Colonic mucosa (tissue), 4 donors: Measurements from ENCODE around the gene SH3BP1. TPM values are rescaled to one million over a fixed set of nuclear protein-coding genes. Genes with fewer than 3 reads are reported as not detected.
"Not testable (repeated sequence)": the region's sequence is repeated elsewhere in the genome, so short reads cannot be mapped to it uniquely, and the experiment has no call there.

Source experiments
- DNase-seq: peaks from one replicate; pipeline ENCODE4 v3.0.0-alpha.2; 2020
- H3K27ac ChIP-seq: fragments of 200-600 bp; one replicate; pipeline ENCODE4 v1.8.0; 2021
- H3K27me3 ChIP-seq: fragments of 200-600 bp; one replicate; pipeline ENCODE4 v1.8.0; 2021
- H3K36me3 ChIP-seq: fragments of 200-600 bp; one replicate; pipeline ENCODE4 v1.8.0; 2021
- H3K4me1 ChIP-seq: fragments of 200-600 bp; one replicate; pipeline ENCODE4 v1.8.0; 2021; ENCODE audit warnings: mild to moderate bottlenecking
- H3K4me3 ChIP-seq: fragments of 200-600 bp; one replicate; pipeline ENCODE4 v1.8.0; 2021
- H3K9ac ChIP-seq, 2 donors: one replicate each; pipeline ENCODE4 v1.7.0; 2013; ENCODE audit warnings: control low read depth in 2 of 2, low read depth in 2 of 2, low read length in 2 of 2
- H3K9me3 ChIP-seq: fragments of 200-600 bp; one replicate; pipeline ENCODE4 v1.8.0; 2021
- CTCF ChIP-seq: fragments of 200-600 bp; IDR thresholded peaks from one replicate; pipeline ENCODE4 v1.8.0; 2022; ENCODE audit warnings: antibody characterized with exemption, mild to moderate bottlenecking
- intact Hi-C: fragments of 100-400 bp; cut with DNase I; formaldehyde crosslinking; loops from one replicate; pipeline ENCODE4 v1.14.1; 2022
- total RNA-seq, 2 donors: library from RNA; stranded (reverse); fragmentation: NEBNext Ultra II Directional in 1 of 2; extraction: Animal tissue kit (Norgen Biotek cat#: 25700) in 1 of 2; gene quantifications; one replicate each; pipeline ENCODE4 v1.2.1, GENCODE V29; 2021
- donor health status: healthy.
- donor health status: DM: no; HTN: no; CAD: no.
- donor health status: DM: no; HTN: no; CAD: no.

The SH3BP1 gene
- total RNA-seq, result 100 to 1,000 TPM in 1 of 2 donors, 10 to 100 TPM in 1; 91.8 to 125 TPM

- no peaks in the 10 kb centered on the region for H3K27me3 ChIP-seq
- H3K9ac ChIP-seq, result peak within 1 kb of the TSS; percentile 92 to 100
- intact Hi-C loops, result no loop called here
- DNase-seq, result peak; percentile 83
- TF ChIP-seq CTCF, result no peak
- H3K36me3 ChIP-seq, result peaks cover 4% of the 10 kb centered on the region
- H3K9me3 ChIP-seq, result no peaks in the 10 kb centered on the region
- peak within 1 kb of the TSS; percentile 79 for H3K27ac ChIP-seq
- peaks cover 43% of the 10 kb centered on the region for H3K4me1 ChIP-seq
- peak within 1 kb of the TSS; percentile 48 for H3K4me3 ChIP-seq
Observed at GRCh38 chr22:37639070-37639760, at the start of gene SH3BP1. Gene SH3BP1, plus strand, starts transcription at chr22:37639669. Its CDS starts 119 bp downstream, at chr22:37639788.

- H3K9ac ChIP-seq, H3K27me3 ChIP-seq, H3K9me3 ChIP-seq, DNase-seq, H3K27ac ChIP-seq, H3K4me3 ChIP-seq, H3K36me3 ChIP-seq, intact Hi-C loops: not testable (repeated sequence)
- H3K4me1 ChIP-seq, result peaks cover 10% of the 10 kb centered on the region
Observed at GRCh38 chr22:37591081-37591480, 48.4 kb upstream of the SH3BP1 start.

- H3K9ac ChIP-seq, result no peak overlapping the region
- no peaks in the 10 kb centered on the region for H3K9me3 ChIP-seq
- H3K4me1 ChIP-seq, result peaks cover 10% of the 10 kb centered on the region
- H3K36me3 ChIP-seq, result no peaks in the 10 kb centered on the region
- no peak overlapping the region for H3K4me3 ChIP-seq
- intact Hi-C loops, result no loop called here
- H3K27ac ChIP-seq, result no peak overlapping the region
- H3K27me3 ChIP-seq, result no peaks in the 10 kb centered on the region
- no peak for TF ChIP-seq CTCF
- DNase-seq, result no peak
Observed at GRCh38 chr22:37591823-37592404, 47.6 kb upstream of the SH3BP1 start.

- no peak for DNase-seq
- no peaks in the 10 kb centered on the region for H3K27me3 ChIP-seq
- no peak overlapping the region for H3K4me3 ChIP-seq
- H3K36me3 ChIP-seq, result no peaks in the 10 kb centered on the region
- no peaks in the 10 kb centered on the region for H3K9me3 ChIP-seq
- intact Hi-C loops, result loop anchor here (2.0 kb wide), 1 partner anchor 53 kb away; no protein-coding TSS in a partner anchor
- no peak overlapping the region for H3K9ac ChIP-seq
- no peak overlapping the region for H3K27ac ChIP-seq
- H3K4me1 ChIP-seq, result peaks cover 4% of the 10 kb centered on the region
- no peak for TF ChIP-seq CTCF
Observed at GRCh38 chr22:37594237-37594636, 45.2 kb upstream of the SH3BP1 start.

GRCh38 chr22:37599153-37599552 is 40.3 kb upstream of the SH3BP1 start:
- no peak for TF ChIP-seq CTCF
- Histone ChIP-seq H3K9ac (peak overlapping the region in 1 of 2 donors; percentile 22), H3K4me1 (no peaks in the 10 kb centered on the region), H3K27ac (peak overlapping the region; percentile 75), H3K36me3 (no peaks in the 10 kb centered on the region), H3K9me3 (no peaks in the 10 kb centered on the region), H3K4me3 (no peak overlapping the region), H3K27me3 (no peaks in the 10 kb centered on the region)
- intact Hi-C loops, result no loop called here
- peak; percentile 94 for DNase-seq

- no peaks in the 10 kb centered on the region for H3K9me3 ChIP-seq
Observed at GRCh38 chr22:37601203-37601539, 38.3 kb upstream of the SH3BP1 start.

More at GRCh38 chr22:37601203-37601539, 38.3 kb upstream of the SH3BP1 start:
- Histone ChIP-seq H3K27ac (peak overlapping the region; percentile 64), H3K9ac (peak overlapping the region in 1 of 2 donors; percentile 55), H3K4me3 (no peak overlapping the region), H3K36me3 (no peaks in the 10 kb centered on the region), H3K27me3 (no peaks in the 10 kb centered on the region), H3K4me1 (no peaks in the 10 kb centered on the region)
- TF ChIP-seq CTCF, result no peak
- intact Hi-C loops, result no loop called here
- DNase-seq, result no peak
